Activated B cell treated with CpG ODN at 0.5 μM for 24 hours (primary cell): Measurements from ENCODE around the gene SUMO4. TPM values are rescaled to one million over a fixed set of nuclear protein-coding genes. Genes with fewer than 3 reads are reported as not detected.

Experiments
- ATAC-seq: fragments of 200-7000 bp; cut with Tn5 transposase; one replicate; pipeline ENCODE4 v1.10.0; 2021; ENCODE audit warnings: low read depth, mild to moderate bottlenecking, moderate library complexity
- CTCF ChIA-PET: fragments of 350-600 bp; sonication (Branson Sonifier 250); formaldehyde crosslinking; loops from one replicate; lab custom pipeline; 2021; ENCODE audit warnings: antibody characterized with exemption; lab: Charles Lee
- POLR2A ChIA-PET: fragments of 350-600 bp; sonication (Branson Sonifier 250); formaldehyde crosslinking; loops from one replicate; lab custom pipeline; 2021; ENCODE audit warnings: antibody characterized with exemption; lab: Charles Lee
- DNase-seq: peaks from one replicate; pipeline ENCODE4 v3.0.0; 2022
- H3K27ac Mint-ChIP-seq: one replicate; pipeline ENCODE4 v1.8.0; 2020; ENCODE audit warnings: mixed read lengths
- H3K27me3 Mint-ChIP-seq: one replicate; pipeline ENCODE4 v1.8.0; 2021; ENCODE audit warnings: mixed read lengths
- H3K36me3 Mint-ChIP-seq: one replicate; pipeline ENCODE4 v1.8.0; 2021; ENCODE audit warnings: low read depth, mixed read lengths
- H3K4me1 Mint-ChIP-seq: one replicate; pipeline ENCODE4 v1.8.0; 2021; ENCODE audit warnings: mixed read lengths
- H3K4me3 Mint-ChIP-seq: one replicate; pipeline ENCODE4 v1.8.0; 2020; ENCODE audit warnings: mild to moderate bottlenecking, mixed read lengths
- H3K9me3 Mint-ChIP-seq: one replicate; pipeline ENCODE4 v1.8.0; 2020; ENCODE audit warnings: mixed read lengths
- CTCF ChIP-seq: fragments of 200-600 bp; IDR thresholded peaks from one replicate; pipeline ENCODE4 v1.8.0; 2022; ENCODE audit warnings: antibody characterized with exemption, mild to moderate bottlenecking
- intact Hi-C: fragments of 100-400 bp; cut with micrococcal nuclease; formaldehyde crosslinking; loops from one replicate; pipeline ENCODE4 v1.15.1; 2024
- total RNA-seq: library from RNA; stranded (reverse); gene quantifications from 2 replicates; pipeline ENCODE4 v1.2.3, GENCODE V29; 2022

Gene SUMO4
- total RNA-seq, 1 donor from 2014 or later: 7.9 TPM

- Mint-ChIP-seq H3K27ac (no peak overlapping the region), H3K9me3 (peaks cover 8% of the 10 kb centered on the region), H3K4me3 (no peak overlapping the region), H3K4me1 (peaks cover 17% of the 10 kb centered on the region), H3K36me3 (peaks cover 56% of the 10 kb centered on the region), H3K27me3 (no peaks in the 10 kb centered on the region)
- CTCF ChIA-PET: no interaction called here
- POLR2A ChIA-PET: no interaction called here
- intact Hi-C loops: no loop called here
- no peak for ATAC-seq
- no peak for TF ChIP-seq CTCF
- no peak for DNase-seq
Observed at GRCh38 chr6:149387779-149388512, 12.1 kb upstream of the SUMO4 start.

GRCh38 chr6:149389509-149390297, 10.4 kb upstream of the SUMO4 start:
- POLR2A ChIA-PET: interaction anchor here (0.7 kb wide), 1 partner anchor 12 kb away, joined by 4 read pairs; no protein-coding TSS in a partner anchor
- Mint-ChIP-seq H3K4me1 (peaks cover 18% of the 10 kb centered on the region), H3K4me3 (no peak overlapping the region)

GRCh38 chr6:149392093-149392492, 8.0 kb upstream of the SUMO4 start:
- Mint-ChIP-seq H3K9me3 (no peaks in the 10 kb centered on the region), H3K27me3 (no peaks in the 10 kb centered on the region), H3K36me3 (peaks cover 54% of the 10 kb centered on the region), H3K27ac (no peak overlapping the region), H3K4me1 (peaks cover 18% of the 10 kb centered on the region), H3K4me3 (no peak overlapping the region)
- intact Hi-C loops: no loop called here
- DNase-seq: no peak
- POLR2A ChIA-PET: no interaction called here
- CTCF ChIA-PET: no interaction called here
- ATAC-seq: no peak
- no peak for TF ChIP-seq CTCF

More at GRCh38 chr6:149389509-149390297, 10.4 kb upstream of the SUMO4 start:
- intact Hi-C loops: no loop called here
- ATAC-seq (no peak), DNase-seq (no peak)
- Mint-ChIP-seq H3K36me3 (peaks cover 54% of the 10 kb centered on the region), H3K27ac (no peak overlapping the region), H3K9me3 (peaks cover 8% of the 10 kb centered on the region), H3K27me3 (no peaks in the 10 kb centered on the region)
- CTCF ChIA-PET: no interaction called here
- TF ChIP-seq CTCF: no peak

GRCh38 chr6:149392535-149392934, 7.5 kb upstream of the SUMO4 start:
- intact Hi-C loops: no loop called here
- ChIA-PET POLR2A (no interaction called here), CTCF (no interaction called here)
- peaks cover 57% of the 10 kb centered on the region for H3K36me3 Mint-ChIP-seq
- ATAC-seq: no peak
- H3K9me3 Mint-ChIP-seq: no peaks in the 10 kb centered on the region
- H3K4me1 Mint-ChIP-seq: peaks cover 18% of the 10 kb centered on the region
- H3K27me3 Mint-ChIP-seq: no peaks in the 10 kb centered on the region
- TF ChIP-seq CTCF: no peak
- no peak for DNase-seq
- no peak overlapping the region for H3K4me3 Mint-ChIP-seq
- no peak overlapping the region for H3K27ac Mint-ChIP-seq

GRCh38 chr6:149393002-149393679, 6.9 kb upstream of the SUMO4 start:
- peaks cover 58% of the 10 kb centered on the region for H3K36me3 Mint-ChIP-seq
- intact Hi-C loops: no loop called here
- H3K4me3 Mint-ChIP-seq: no peak overlapping the region
- H3K27me3 Mint-ChIP-seq: no peaks in the 10 kb centered on the region
- ATAC-seq (no peak), DNase-seq (no peak)
- CTCF ChIA-PET: no interaction called here
- peaks cover 16% of the 10 kb centered on the region for H3K4me1 Mint-ChIP-seq
- no peak overlapping the region for H3K27ac Mint-ChIP-seq
- POLR2A ChIA-PET: no interaction called here
- no peaks in the 10 kb centered on the region for H3K9me3 Mint-ChIP-seq
- no peak for TF ChIP-seq CTCF
